ENCODE results near the gene ZBTB40.

DNA sequence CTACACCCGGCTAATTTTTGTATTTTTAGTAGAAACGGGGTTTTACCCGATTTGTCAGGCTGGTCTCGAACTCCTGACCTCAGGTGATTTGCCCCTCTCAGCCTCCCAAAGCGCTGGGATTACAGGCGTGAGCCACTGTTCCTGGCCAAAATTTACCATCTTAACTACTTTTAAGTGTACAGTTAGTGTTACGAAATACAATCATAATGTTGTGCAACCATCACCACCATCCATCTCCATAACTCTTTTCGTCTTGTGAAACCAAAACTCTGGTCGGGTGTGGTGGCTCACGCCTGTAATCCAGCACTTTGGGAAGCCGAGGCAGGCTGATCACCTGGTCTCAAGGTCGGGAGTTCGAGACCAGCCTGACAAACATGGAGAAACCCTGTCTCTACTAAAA lies 14.1 kb upstream of the ZBTB40 start:
- TF ChIP-seq, protein P1, sequence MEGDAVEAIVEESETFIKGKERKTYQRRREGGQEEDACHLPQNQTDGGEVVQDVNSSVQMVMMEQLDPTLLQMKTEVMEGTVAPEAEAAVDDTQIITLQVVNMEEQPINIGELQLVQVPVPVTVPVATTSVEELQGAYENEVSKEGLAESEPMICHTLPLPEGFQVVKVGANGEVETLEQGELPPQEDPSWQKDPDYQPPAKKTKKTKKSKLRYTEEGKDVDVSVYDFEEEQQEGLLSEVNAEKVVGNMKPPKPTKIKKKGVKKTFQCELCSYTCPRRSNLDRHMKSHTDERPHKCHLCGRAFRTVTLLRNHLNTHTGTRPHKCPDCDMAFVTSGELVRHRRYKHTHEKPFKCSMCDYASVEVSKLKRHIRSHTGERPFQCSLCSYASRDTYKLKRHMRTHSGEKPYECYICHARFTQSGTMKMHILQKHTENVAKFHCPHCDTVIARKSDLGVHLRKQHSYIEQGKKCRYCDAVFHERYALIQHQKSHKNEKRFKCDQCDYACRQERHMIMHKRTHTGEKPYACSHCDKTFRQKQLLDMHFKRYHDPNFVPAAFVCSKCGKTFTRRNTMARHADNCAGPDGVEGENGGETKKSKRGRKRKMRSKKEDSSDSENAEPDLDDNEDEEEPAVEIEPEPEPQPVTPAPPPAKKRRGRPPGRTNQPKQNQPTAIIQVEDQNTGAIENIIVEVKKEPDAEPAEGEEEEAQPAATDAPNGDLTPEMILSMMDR (conservative IDR thresholded peaks at IDR 0.05; ENCODE audit: low read length) = no peak
- no peak for TF ChIP-seq EZH2phosphoT487 (IDR thresholded peaks at IDR 0.05; ENCODE audit: borderline replicate concordance)
